ENCODE results near the gene HSPA12A.

The HSPA12A gene

DNA sequence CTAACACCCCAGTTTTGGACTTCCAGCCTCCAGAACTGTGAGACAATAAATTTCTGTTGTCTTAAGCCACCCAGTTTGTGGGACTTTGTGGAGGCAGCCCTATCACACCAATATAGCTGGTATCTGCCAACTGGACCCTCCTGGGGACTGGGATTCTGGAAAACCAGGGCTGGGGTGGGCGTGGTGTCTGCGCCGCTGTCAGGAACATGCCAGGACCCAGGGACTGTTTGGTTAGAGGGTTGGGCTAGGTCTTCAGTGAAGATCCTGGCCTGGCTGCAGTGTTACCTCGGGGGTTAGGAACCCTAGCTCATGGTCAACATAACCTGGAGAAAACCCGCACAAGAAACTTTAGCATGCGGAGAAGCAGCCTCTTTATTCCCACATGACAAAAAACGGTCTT lies 79.0 kb downstream of the HSPA12A start:
- no peak for TF ChIP-seq EP300 (IDR thresholded peaks at IDR 0.05; ENCODE audit: borderline replicate concordance)
- no peak for TF ChIP-seq CEBPB (IDR thresholded peaks at IDR 0.05)
- no peak for TF ChIP-seq NFIC (IDR thresholded peaks at IDR 0.05)
- no peak for TF ChIP-seq ZBTB7A (IDR thresholded peaks at IDR 0.05; ENCODE audit: low read depth)
- TF ChIP-seq TEAD4 (IDR thresholded peaks at IDR 0.05): no peak
- no peak for TF ChIP-seq REST (IDR thresholded peaks at IDR 0.05; ENCODE audit: low read depth)
- TF ChIP-seq RAD21 (IDR thresholded peaks at IDR 0.05; ENCODE audit: low read depth): no peak
- no peak for TF ChIP-seq CREB1 (IDR thresholded peaks at IDR 0.05; ENCODE audit: low read depth)
- TF ChIP-seq, protein P1, sequence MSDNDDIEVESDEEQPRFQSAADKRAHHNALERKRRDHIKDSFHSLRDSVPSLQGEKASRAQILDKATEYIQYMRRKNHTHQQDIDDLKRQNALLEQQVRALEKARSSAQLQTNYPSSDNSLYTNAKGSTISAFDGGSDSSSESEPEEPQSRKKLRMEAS (IDR thresholded peaks at IDR 0.05): no peak
- no peak for TF ChIP-seq EGR1 (IDR thresholded peaks at IDR 0.05)
- TF ChIP-seq TCF12 (IDR thresholded peaks at IDR 0.05; ENCODE audit: low read depth): no peak
- no peak for TF ChIP-seq USF1 (IDR thresholded peaks at IDR 0.05)
- TF ChIP-seq FOXM1 (IDR thresholded peaks at IDR 0.05; ENCODE audit: borderline replicate concordance, low read depth): no peak
- no peak for TF ChIP-seq TAF1 (IDR thresholded peaks at IDR 0.05; ENCODE audit: low read depth)
- no peak for TF ChIP-seq YY1 (IDR thresholded peaks at IDR 0.05; ENCODE audit: low read depth)

- TF ChIP-seq USF1 (IDR thresholded peaks at IDR 0.05) (no peak), REST (IDR thresholded peaks at IDR 0.05; ENCODE audit: low read depth) (no peak), CEBPB (IDR thresholded peaks at IDR 0.05) (no peak), RAD21 (IDR thresholded peaks at IDR 0.05; ENCODE audit: low read depth) (no peak), EP300 (IDR thresholded peaks at IDR 0.05; ENCODE audit: borderline replicate concordance) (no peak), EGR1 (IDR thresholded peaks at IDR 0.05) (no peak), TCF12 (IDR thresholded peaks at IDR 0.05; ENCODE audit: low read depth) (no peak), ZBTB7A (IDR thresholded peaks at IDR 0.05; ENCODE audit: low read depth) (no peak), TAF1 (IDR thresholded peaks at IDR 0.05; ENCODE audit: low read depth) (no peak), NFIC (IDR thresholded peaks at IDR 0.05) (no peak), CREB1 (IDR thresholded peaks at IDR 0.05; ENCODE audit: low read depth) (no peak), YY1 (IDR thresholded peaks at IDR 0.05; ENCODE audit: low read depth) (no peak), FOXM1 (IDR thresholded peaks at IDR 0.05; ENCODE audit: borderline replicate concordance, low read depth) (no peak)
- TF ChIP-seq, protein P1 (IDR thresholded peaks at IDR 0.05): no peak
Observed at GRCh38 chr10:116660860-116661259, 81.5 kb downstream of the HSPA12A start.

DNA sequence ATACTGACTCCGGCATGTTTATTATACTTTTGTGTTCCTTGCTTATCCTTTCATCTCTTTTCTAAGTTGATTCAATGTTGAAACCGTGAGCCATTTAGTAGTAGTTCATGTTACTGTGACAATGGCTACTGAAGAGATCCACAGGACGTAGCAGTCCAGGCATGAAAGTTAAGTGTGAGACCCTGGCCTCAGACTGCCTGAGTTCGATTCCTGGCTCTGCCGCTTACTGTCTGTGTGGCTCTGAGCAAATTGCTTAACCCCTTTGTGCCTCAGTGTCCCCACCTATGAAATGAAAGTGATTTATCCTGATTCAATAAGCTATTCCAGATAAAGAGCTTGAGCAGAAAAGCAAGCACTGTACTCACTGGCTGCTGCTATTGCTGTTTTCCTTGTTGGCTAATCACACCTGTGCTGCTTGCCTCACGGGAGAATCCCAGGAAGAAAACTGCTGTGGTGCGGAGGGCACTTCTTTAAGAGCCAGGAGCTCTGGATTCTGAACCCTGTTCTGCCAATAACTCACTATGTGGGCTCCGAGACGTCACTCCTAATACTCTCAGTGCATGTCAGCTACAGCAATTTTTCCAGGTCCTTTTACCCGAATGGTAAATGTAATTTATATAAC lies 83.2 kb downstream of the HSPA12A start:
- no peak for TF ChIP-seq USF1 (IDR thresholded peaks at IDR 0.05)
- no peak for TF ChIP-seq CEBPB (IDR thresholded peaks at IDR 0.05)
- no peak for TF ChIP-seq REST (IDR thresholded peaks at IDR 0.05; ENCODE audit: low read depth)
- TF ChIP-seq, protein P1 (IDR thresholded peaks at IDR 0.05): no peak
- no peak for TF ChIP-seq TAF1 (IDR thresholded peaks at IDR 0.05; ENCODE audit: low read depth)
- TF ChIP-seq FOXM1 (IDR thresholded peaks at IDR 0.05; ENCODE audit: borderline replicate concordance, low read depth): no peak
- TF ChIP-seq YY1 (IDR thresholded peaks at IDR 0.05; ENCODE audit: low read depth): no peak
- no peak for TF ChIP-seq RAD21 (IDR thresholded peaks at IDR 0.05; ENCODE audit: low read depth)
- no peak for TF ChIP-seq ZBTB7A (IDR thresholded peaks at IDR 0.05; ENCODE audit: low read depth)
- no peak for TF ChIP-seq TEAD4 (IDR thresholded peaks at IDR 0.05)
- no peak for TF ChIP-seq EP300 (IDR thresholded peaks at IDR 0.05; ENCODE audit: borderline replicate concordance)
- TF ChIP-seq EGR1 (IDR thresholded peaks at IDR 0.05): no peak
- TF ChIP-seq TCF12 (IDR thresholded peaks at IDR 0.05; ENCODE audit: low read depth): no peak
- no peak for TF ChIP-seq NFIC (IDR thresholded peaks at IDR 0.05)
- TF ChIP-seq CREB1 (IDR thresholded peaks at IDR 0.05; ENCODE audit: low read depth): no peak
